ENCODE results near the gene OSBPL5.

OSBPL5 gene

GRCh38 chr11:3131330-3131941, 33.7 kb downstream of the OSBPL5 start:
- no peak for DNase-seq

GRCh38 chr11:3130269-3131071, 34.6 kb downstream of the OSBPL5 start:
- no peak for DNase-seq

- DNase-seq: no peak
Measured at GRCh38 chr11:3129591-3130268, 35.4 kb downstream of the OSBPL5 start.

GRCh38 chr11:3129181-3129590, 35.9 kb downstream of the OSBPL5 start:
- DNase-seq: no peak

GRCh38 chr11:3128356-3129180, 36.5 kb downstream of the OSBPL5 start:
- DNase-seq: no peak

- DNase-seq: no peak
Measured at GRCh38 chr11:3127706-3128355, 37.3 kb downstream of the OSBPL5 start.

- no peak for DNase-seq
Measured at GRCh38 chr11:3126901-3127691, 38.0 kb downstream of the OSBPL5 start.

- no peak for DNase-seq
Measured at GRCh38 chr11:3126207-3126865, 38.8 kb downstream of the OSBPL5 start.

- DNase-seq: no peak
Measured at GRCh38 chr11:3124821-3125220, 40.3 kb downstream of the OSBPL5 start.

- DNase-seq: no peak
Measured at GRCh38 chr11:3123761-3124733, 41.1 kb downstream of the OSBPL5 start.

GRCh38 chr11:3123305-3123704, 41.8 kb downstream of the OSBPL5 start:
- no peak for DNase-seq

- no peak for DNase-seq
Measured at GRCh38 chr11:3122775-3123201, 42.3 kb downstream of the OSBPL5 start.

GRCh38 chr11:3121931-3122774, 43.0 kb downstream of the OSBPL5 start:
- DNase-seq: no peak

- DNase-seq: no peak
Measured at GRCh38 chr11:3121416-3121815, 43.7 kb downstream of the OSBPL5 start.

- no peak for DNase-seq
Measured at GRCh38 chr11:3120071-3120792, 44.9 kb downstream of the OSBPL5 start.

- no peak for DNase-seq
Measured at GRCh38 chr11:3119141-3119821, 45.8 kb downstream of the OSBPL5 start.

GRCh38 chr11:3115321-3115720, 49.8 kb downstream of the OSBPL5 start:
- DNase-seq: no peak

Measured in SIG-M5 (cell line).